SK-N-SH (cell line): ENCODE data around the gene TSHZ2.

Source experiments
- NFIC ChIP-seq: IDR thresholded peaks from 2 replicates; pipeline ENCODE4 v1.4.0; 2012; ENCODE audit warnings: borderline replicate concordance
- RXRA ChIP-seq: IDR thresholded peaks from 2 replicates; pipeline ENCODE4 v1.4.0; 2012; ENCODE audit warnings: low read depth, mild to moderate bottlenecking, borderline replicate concordance
- TAF1 ChIP-seq: IDR thresholded peaks from 2 replicates; pipeline ENCODE4 v1.6.1; 2012; ENCODE audit warnings: low read depth, mild to moderate bottlenecking, low read length, moderate library complexity, borderline replicate concordance
- USF2 ChIP-seq: fragments of 150-350 bp; IDR thresholded peaks from 2 replicates; pipeline ENCODE4 v1.6.1; 2017; ENCODE audit warnings: antibody characterized with exemption, low read length, low read depth, borderline replicate concordance
- TF ChIP-seq, protein P1 (sequence below): fragments of 200-600 bp; sonication (generic); IDR thresholded peaks from 2 replicates; pipeline ENCODE4 v1.6.1; 2017; ENCODE audit warnings: antibody characterized with exemption, mild to moderate bottlenecking, moderate library complexity

- TF ChIP-seq, protein P1, sequence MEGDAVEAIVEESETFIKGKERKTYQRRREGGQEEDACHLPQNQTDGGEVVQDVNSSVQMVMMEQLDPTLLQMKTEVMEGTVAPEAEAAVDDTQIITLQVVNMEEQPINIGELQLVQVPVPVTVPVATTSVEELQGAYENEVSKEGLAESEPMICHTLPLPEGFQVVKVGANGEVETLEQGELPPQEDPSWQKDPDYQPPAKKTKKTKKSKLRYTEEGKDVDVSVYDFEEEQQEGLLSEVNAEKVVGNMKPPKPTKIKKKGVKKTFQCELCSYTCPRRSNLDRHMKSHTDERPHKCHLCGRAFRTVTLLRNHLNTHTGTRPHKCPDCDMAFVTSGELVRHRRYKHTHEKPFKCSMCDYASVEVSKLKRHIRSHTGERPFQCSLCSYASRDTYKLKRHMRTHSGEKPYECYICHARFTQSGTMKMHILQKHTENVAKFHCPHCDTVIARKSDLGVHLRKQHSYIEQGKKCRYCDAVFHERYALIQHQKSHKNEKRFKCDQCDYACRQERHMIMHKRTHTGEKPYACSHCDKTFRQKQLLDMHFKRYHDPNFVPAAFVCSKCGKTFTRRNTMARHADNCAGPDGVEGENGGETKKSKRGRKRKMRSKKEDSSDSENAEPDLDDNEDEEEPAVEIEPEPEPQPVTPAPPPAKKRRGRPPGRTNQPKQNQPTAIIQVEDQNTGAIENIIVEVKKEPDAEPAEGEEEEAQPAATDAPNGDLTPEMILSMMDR: no peak
- TF ChIP-seq NFIC: no peak
- no peak for TF ChIP-seq TAF1
- no peak for TF ChIP-seq RXRA
- no peak for TF ChIP-seq USF2
Measured at GRCh38 chr20:53269380-53269779, 297.2 kb downstream of the TSHZ2 start.
